Rectal smooth muscle tissue (tissue), 1 donor: ENCODE results near the gene ENPP7.

Source experiments
- H3K27ac ChIP-seq: one replicate; pipeline ENCODE4 v1.7.0; 2013; ENCODE audit warnings: low read depth, low read length, inconsistent platforms
- H3K27me3 ChIP-seq: one replicate; pipeline ENCODE4 v1.7.0; 2013; ENCODE audit warnings: low read length; ENCODE audit not compliant: control insufficient read depth, insufficient read depth
- H3K36me3 ChIP-seq: one replicate; pipeline ENCODE4 v1.7.0; 2013; ENCODE audit warnings: low read length; ENCODE audit not compliant: control insufficient read depth, insufficient read depth
- H3K4me1 ChIP-seq: one replicate; pipeline ENCODE4 v1.7.0; 2013; ENCODE audit warnings: low read length; ENCODE audit not compliant: control insufficient read depth, insufficient read depth
- H3K4me3 ChIP-seq: one replicate; pipeline ENCODE4 v1.7.0; 2013; ENCODE audit warnings: low read length
- H3K9ac ChIP-seq: one replicate; pipeline ENCODE4 v1.7.0; 2013; ENCODE audit warnings: low read length

Gene ENPP7

GRCh38 chr17:79781012-79781650 is 50.4 kb downstream of the ENPP7 start:
- no peak overlapping the region for H3K27ac ChIP-seq

GRCh38 chr17:79781736-79782575 is 51.2 kb downstream of the ENPP7 start:
- H3K27me3 ChIP-seq: peaks cover 22% of the 10 kb centered on the region
- H3K4me1 ChIP-seq: no peaks in the 10 kb centered on the region
- H3K4me3 ChIP-seq: no peak overlapping the region
- H3K36me3 ChIP-seq: no peaks in the 10 kb centered on the region
- no peak overlapping the region for H3K27ac ChIP-seq
- no peak overlapping the region for H3K9ac ChIP-seq

More at GRCh38 chr17:79781012-79781650, 50.4 kb downstream of the ENPP7 start:
- Histone ChIP-seq H3K36me3 (no peaks in the 10 kb centered on the region), H3K27me3 (peaks cover 20% of the 10 kb centered on the region), H3K4me1 (no peaks in the 10 kb centered on the region), H3K4me3 (no peak overlapping the region), H3K9ac (no peak overlapping the region)

- H3K27me3 ChIP-seq: peaks cover 20% of the 10 kb centered on the region
- no peaks in the 10 kb centered on the region for H3K36me3 ChIP-seq
- H3K4me1 ChIP-seq: no peaks in the 10 kb centered on the region
- H3K27ac ChIP-seq: no peak overlapping the region
- no peak overlapping the region for H3K9ac ChIP-seq
- no peak overlapping the region for H3K4me3 ChIP-seq
Measured at GRCh38 chr17:79783891-79784290, 53.1 kb downstream of the ENPP7 start.

GRCh38 chr17:79784353-79785016 is 53.7 kb downstream of the ENPP7 start:
- Histone ChIP-seq H3K4me3 (no peak overlapping the region), H3K4me1 (no peaks in the 10 kb centered on the region), H3K36me3 (no peaks in the 10 kb centered on the region), H3K27ac (no peak overlapping the region), H3K9ac (no peak overlapping the region), H3K27me3 (peaks cover 21% of the 10 kb centered on the region)

- Histone ChIP-seq H3K9ac (no peak overlapping the region), H3K27me3 (peaks cover 26% of the 10 kb centered on the region), H3K4me3 (no peak overlapping the region), H3K27ac (no peak overlapping the region), H3K36me3 (no peaks in the 10 kb centered on the region), H3K4me1 (no peaks in the 10 kb centered on the region)
Measured at GRCh38 chr17:79785017-79785899, 54.5 kb downstream of the ENPP7 start.

GRCh38 chr17:79785900-79786810 is 55.4 kb downstream of the ENPP7 start:
- no peaks in the 10 kb centered on the region for H3K36me3 ChIP-seq
- H3K4me1 ChIP-seq: no peaks in the 10 kb centered on the region
- no peak overlapping the region for H3K9ac ChIP-seq
- H3K27me3 ChIP-seq: peaks cover 33% of the 10 kb centered on the region
- H3K27ac ChIP-seq: no peak overlapping the region
- no peak overlapping the region for H3K4me3 ChIP-seq

GRCh38 chr17:79786930-79787643 is 56.3 kb downstream of the ENPP7 start:
- no peak overlapping the region for H3K4me3 ChIP-seq
- H3K4me1 ChIP-seq: no peaks in the 10 kb centered on the region
- peaks cover 42% of the 10 kb centered on the region for H3K27me3 ChIP-seq
- no peaks in the 10 kb centered on the region for H3K36me3 ChIP-seq
- H3K27ac ChIP-seq: no peak overlapping the region
- H3K9ac ChIP-seq: no peak overlapping the region

GRCh38 chr17:79788455-79788854 is 57.7 kb downstream of the ENPP7 start:
- Histone ChIP-seq H3K27ac (no peak overlapping the region), H3K4me3 (no peak overlapping the region), H3K9ac (no peak overlapping the region), H3K36me3 (no peaks in the 10 kb centered on the region), H3K27me3 (peaks cover 45% of the 10 kb centered on the region), H3K4me1 (peaks cover 3% of the 10 kb centered on the region)

GRCh38 chr17:79788989-79789942 is 58.5 kb downstream of the ENPP7 start:
- H3K27me3 ChIP-seq: peaks cover 46% of the 10 kb centered on the region

More at GRCh38 chr17:79788989-79789942, 58.5 kb downstream of the ENPP7 start:
- Histone ChIP-seq H3K27ac (no peak overlapping the region), H3K9ac (no peak overlapping the region), H3K36me3 (no peaks in the 10 kb centered on the region), H3K4me3 (no peak overlapping the region), H3K4me1 (peaks cover 7% of the 10 kb centered on the region)
